ENCODE measurements around the gene ZDHHC8. TPM values are rescaled to one million over a fixed set of nuclear protein-coding genes. Genes with fewer than 3 reads are reported as not detected.

The ZDHHC8 gene
- total RNA-seq, 6 experiments from 2014 or later: 91.8 to 119 (median 99.1) TPM

- no peak for TF ChIP-seq CTCF (IDR thresholded peaks at IDR 0.05)
- Mint-ChIP-seq H3K4me1 (ENCODE audit: low read depth) (no peaks in the 10 kb centered on the region), H3K9me3 (no peaks in the 10 kb centered on the region), H3K27ac (no peak overlapping the region), H3K27me3 (ENCODE audit: insufficient read depth) (peaks cover 20% of the 10 kb centered on the region), H3K36me3 (ENCODE audit: low read depth) (no peaks in the 10 kb centered on the region), H3K4me3 (no peak overlapping the region)
- DNase-seq: no peak
Measured at GRCh38 chr22:20176421-20177085, 44.9 kb downstream of the ZDHHC8 start.

- H3K36me3 Mint-ChIP-seq (ENCODE audit: low read depth): no peaks in the 10 kb centered on the region
- H3K27me3 Mint-ChIP-seq (ENCODE audit: insufficient read depth): peaks cover 20% of the 10 kb centered on the region
Measured at GRCh38 chr22:20177217-20177911, 45.8 kb downstream of the ZDHHC8 start.

GRCh38 chr22:20178075-20178914 lies 46.7 kb downstream of the ZDHHC8 start:
- H3K4me1 Mint-ChIP-seq (ENCODE audit: low read depth): no peaks in the 10 kb centered on the region
- no peaks in the 10 kb centered on the region for H3K9me3 Mint-ChIP-seq
- no peak for TF ChIP-seq CTCF (IDR thresholded peaks at IDR 0.05)
- peaks cover 24% of the 10 kb centered on the region for H3K27me3 Mint-ChIP-seq (ENCODE audit: insufficient read depth)
- no peak overlapping the region for H3K4me3 Mint-ChIP-seq
- no peak for DNase-seq
- H3K27ac Mint-ChIP-seq: no peak overlapping the region
- no peaks in the 10 kb centered on the region for H3K36me3 Mint-ChIP-seq (ENCODE audit: low read depth)

More at GRCh38 chr22:20177217-20177911, 45.8 kb downstream of the ZDHHC8 start:
- H3K27ac Mint-ChIP-seq: no peak overlapping the region
- no peaks in the 10 kb centered on the region for H3K4me1 Mint-ChIP-seq (ENCODE audit: low read depth)
- H3K4me3 Mint-ChIP-seq: no peak overlapping the region
- no peak for TF ChIP-seq CTCF (IDR thresholded peaks at IDR 0.05)
- H3K9me3 Mint-ChIP-seq: no peaks in the 10 kb centered on the region
- DNase-seq: no peak

- no peak for DNase-seq
- Mint-ChIP-seq H3K27me3 (ENCODE audit: insufficient read depth) (peaks cover 24% of the 10 kb centered on the region), H3K36me3 (ENCODE audit: low read depth) (no peaks in the 10 kb centered on the region), H3K4me3 (no peak overlapping the region), H3K27ac (no peak overlapping the region), H3K9me3 (no peaks in the 10 kb centered on the region), H3K4me1 (ENCODE audit: low read depth) (no peaks in the 10 kb centered on the region)
- TF ChIP-seq CTCF (IDR thresholded peaks at IDR 0.05): no peak
Measured at GRCh38 chr22:20178915-20179227, 47.3 kb downstream of the ZDHHC8 start.

- H3K4me3 Mint-ChIP-seq: no peak overlapping the region
- no peak overlapping the region for H3K27ac Mint-ChIP-seq
Measured at GRCh38 chr22:20179455-20180244, 48.0 kb downstream of the ZDHHC8 start.

More at GRCh38 chr22:20179455-20180244, 48.0 kb downstream of the ZDHHC8 start:
- Mint-ChIP-seq H3K4me1 (ENCODE audit: low read depth) (no peaks in the 10 kb centered on the region), H3K27me3 (ENCODE audit: insufficient read depth) (peaks cover 24% of the 10 kb centered on the region), H3K9me3 (no peaks in the 10 kb centered on the region), H3K36me3 (ENCODE audit: low read depth) (no peaks in the 10 kb centered on the region)
- no peak for TF ChIP-seq CTCF (IDR thresholded peaks at IDR 0.05)
- DNase-seq: no peak

Measured in HFFc6 (cell line).